Aorta (tissue), 5 donors: Measurements from ENCODE around the gene DISC1. TPM values are rescaled to one million over a fixed set of nuclear protein-coding genes. Genes with fewer than 3 reads are reported as not detected.

ENCODE experiments used
- ATAC-seq: fragments of 200-7000 bp; cut with Tn5 transposase; one replicate; pipeline ENCODE4 v1.9.1; 2022; ENCODE audit warnings: moderate library complexity; ENCODE audit not compliant: low FRiP score
- DNase-seq, 2 donors: peaks; one replicate each; pipeline ENCODE4 v3.0.0-alpha.2; 2020
- H3K27ac ChIP-seq, 2 donors: one replicate each; pipeline ENCODE4 v1.5.1; 2013; ENCODE audit warnings: low read length in 2 of 2, mild to moderate bottlenecking in 2 of 2, moderate library complexity in 2 of 2, control low read depth in 1 of 2, inconsistent platforms in 1 of 2, low read depth in 1 of 2
- H3K27me3 ChIP-seq, 2 donors: one replicate each; pipeline ENCODE4 v1.6.1; 2013; ENCODE audit warnings: control low read depth in 1 of 2, low read length in 1 of 2, mild to moderate bottlenecking in 1 of 2, moderate library complexity in 1 of 2; ENCODE audit not compliant: insufficient read depth in 2 of 2, control insufficient read depth in 1 of 2
- H3K36me3 ChIP-seq, 2 donors: one replicate each; pipeline ENCODE4 v1.6.1; 2013; ENCODE audit warnings: control low read depth in 1 of 2, low read length in 1 of 2, mild to moderate bottlenecking in 1 of 2; ENCODE audit not compliant: insufficient read depth in 2 of 2, control insufficient read depth in 1 of 2
- H3K4me1 ChIP-seq, 2 donors: one replicate each; pipeline ENCODE4 v1.6.1; 2013; ENCODE audit warnings: low read length in 2 of 2, control low read depth in 1 of 2, mild to moderate bottlenecking in 1 of 2, moderate library complexity in 1 of 2; ENCODE audit not compliant: insufficient read depth in 2 of 2, control insufficient read depth in 1 of 2
- H3K4me3 ChIP-seq, 2 donors: one replicate each; pipeline ENCODE4 v1.5.1; 2013; ENCODE audit warnings: low read length in 2 of 2, control low read depth in 1 of 2, mild to moderate bottlenecking in 1 of 2
- H3K9me3 ChIP-seq: one replicate; pipeline ENCODE4 v1.6.1; 2013; ENCODE audit warnings: mild to moderate bottlenecking, low read length; ENCODE audit not compliant: control insufficient read depth
- WGBS, 2 donors: extraction: QIAGEN DNeasy Blood & Tissue Kit; methylation state at CpG; one replicate each; pipeline ENCODE4 v1.1.7; 2013; 5-methylcytosine and 5-hydroxymethylcytosine counted together
- intact Hi-C, 2 donors: fragments of 100-400 bp; cut with DNase I; formaldehyde crosslinking; loops; one replicate each; pipeline versions ENCODE4 v1.14.2 to v1.15.0; 2022
- polyA plus RNA-seq, 2 donors: library from polyadenylated mRNA; stranded (reverse); fragments of 200-250 nt; gene quantifications; one replicate each; pipeline ENCODE4 v1.2.3, GENCODE V29; 2013
- total RNA-seq, 2 donors: library from RNA; stranded (reverse); fragmentation: NEBNext Ultra II Directional; extraction: Animal tissue kit (Norgen Biotek cat#: 25700); gene quantifications; one replicate each; pipeline ENCODE4 v1.2.1, GENCODE V29; 2021
- donor health status: healthy with polysubstance abuse.
- donor health status: Bipolar disorder and iron deficiency.
- donor health status: DM: no; HTN: no; CAD: no.
- donor health status: DM: no; HTN: no; CAD: no.
- donor health status: DM: yes; HTN: yes; CAD: no.

The DISC1 gene
- total and polyA plus RNA-seq, 4 donors = 0.64 to 31.7 (median 6.0) TPM

- Histone ChIP-seq H3K4me3 (no peak overlapping the region), H3K27me3 (no peaks in the 10 kb centered on the region), H3K4me1 (no peaks in the 10 kb centered on the region), H3K36me3 (no peaks in the 10 kb centered on the region), H3K27ac (no peak overlapping the region), H3K9me3 (no peaks in the 10 kb centered on the region)
- ATAC-seq (no peak), DNase-seq (peak in 1 of 2 donors; percentile 64)
- intact Hi-C loops = no loop called here
- 92 to 94% methylated on average over 2 of the region's 2 CpGs for WGBS, 2 donors
Observed at GRCh38 chr1:231970684-231971083, 344.1 kb downstream of the DISC1 start.

GRCh38 chr1:231971397-231972110, 345.0 kb downstream of the DISC1 start:
- DNase-seq = no peak
- no peak for ATAC-seq
- no peaks in the 10 kb centered on the region for H3K4me1 ChIP-seq
- no peaks in the 10 kb centered on the region for H3K27me3 ChIP-seq
- H3K36me3 ChIP-seq = no peaks in the 10 kb centered on the region
- no peak overlapping the region for H3K4me3 ChIP-seq
- intact Hi-C loops = no loop called here
- H3K27ac ChIP-seq = no peak overlapping the region
- WGBS, 2 donors = 74 to 79% methylated on average over 12 of the region's 12 CpGs
- H3K9me3 ChIP-seq = no peaks in the 10 kb centered on the region

GRCh38 chr1:231972111-231972445, 345.5 kb downstream of the DISC1 start:
- no peak for DNase-seq
- 99 to 100% methylated on average over 1 of the region's 1 CpG for WGBS, 2 donors
- no peak overlapping the region for H3K27ac ChIP-seq
- H3K36me3 ChIP-seq = no peaks in the 10 kb centered on the region
- no peaks in the 10 kb centered on the region for H3K27me3 ChIP-seq
- intact Hi-C loops = no loop called here
- H3K9me3 ChIP-seq = no peaks in the 10 kb centered on the region
- H3K4me1 ChIP-seq = no peaks in the 10 kb centered on the region
- no peak for ATAC-seq
- no peak overlapping the region for H3K4me3 ChIP-seq

- H3K4me3 ChIP-seq = no peak overlapping the region
- intact Hi-C loops = no loop called here
- no peaks in the 10 kb centered on the region for H3K27me3 ChIP-seq
- no peaks in the 10 kb centered on the region for H3K4me1 ChIP-seq
- no peak overlapping the region for H3K27ac ChIP-seq
- H3K36me3 ChIP-seq = no peaks in the 10 kb centered on the region
- no peak for ATAC-seq
- no peak for DNase-seq
- H3K9me3 ChIP-seq = peaks cover 2% of the 10 kb centered on the region
- WGBS, 2 donors = 90 to 92% methylated on average over 5 of the region's 5 CpGs
Observed at GRCh38 chr1:231973830-231974229, 347.2 kb downstream of the DISC1 start.

- H3K4me3 ChIP-seq = no peak overlapping the region
- DNase-seq (no peak), ATAC-seq (no peak)
- intact Hi-C loops = no loop called here
- H3K27ac ChIP-seq = no peak overlapping the region
- no peaks in the 10 kb centered on the region for H3K36me3 ChIP-seq
- 94% methylated on average over 4 of the region's 4 CpGs for WGBS, 2 donors
- H3K27me3 ChIP-seq = no peaks in the 10 kb centered on the region
- peaks cover 2% of the 10 kb centered on the region for H3K9me3 ChIP-seq
- no peaks in the 10 kb centered on the region for H3K4me1 ChIP-seq
Observed at GRCh38 chr1:231976231-231976630, 349.6 kb downstream of the DISC1 start.

GRCh38 chr1:231981675-231982074, 355.1 kb downstream of the DISC1 start:
- WGBS, 2 donors = 77 to 82% methylated on average over 4 of the region's 4 CpGs
- intact Hi-C loops = no loop called here
- no peak overlapping the region for H3K4me3 ChIP-seq
- no peak for DNase-seq
- no peaks in the 10 kb centered on the region for H3K27me3 ChIP-seq
- peaks cover 2% of the 10 kb centered on the region for H3K9me3 ChIP-seq
- ATAC-seq = no peak
- H3K36me3 ChIP-seq = no peaks in the 10 kb centered on the region
- no peaks in the 10 kb centered on the region for H3K4me1 ChIP-seq
- no peak overlapping the region for H3K27ac ChIP-seq

- intact Hi-C loops = no loop called here
- no peak overlapping the region for H3K4me3 ChIP-seq
- H3K4me1 ChIP-seq = no peaks in the 10 kb centered on the region
- WGBS, 2 donors = 70 to 78% methylated on average over 4 to 5 of the region's 5 CpGs
- H3K27me3 ChIP-seq = no peaks in the 10 kb centered on the region
- ATAC-seq = no peak
- H3K27ac ChIP-seq = no peak overlapping the region
- no peaks in the 10 kb centered on the region for H3K9me3 ChIP-seq
- no peak for DNase-seq
- H3K36me3 ChIP-seq = no peaks in the 10 kb centered on the region
Observed at GRCh38 chr1:231982871-231983587, 356.4 kb downstream of the DISC1 start.

GRCh38 chr1:231983588-231984193, 357.1 kb downstream of the DISC1 start:
- no peak overlapping the region for H3K27ac ChIP-seq
- WGBS, 2 donors = 89 to 92% methylated on average over 4 of the region's 4 CpGs
- intact Hi-C loops = no loop called here

More at GRCh38 chr1:231983588-231984193, 357.1 kb downstream of the DISC1 start:
- no peak overlapping the region for H3K4me3 ChIP-seq
- no peaks in the 10 kb centered on the region for H3K9me3 ChIP-seq
- DNase-seq = no peak
- no peaks in the 10 kb centered on the region for H3K27me3 ChIP-seq
- no peaks in the 10 kb centered on the region for H3K36me3 ChIP-seq
- no peaks in the 10 kb centered on the region for H3K4me1 ChIP-seq
- ATAC-seq = no peak
